ENCODE data around the gene AGL. TPM values are rescaled to one million over a fixed set of nuclear protein-coding genes. Genes with fewer than 3 reads are reported as not detected.

Gene AGL
- polyA plus RNA-seq, 3 donors = 1.2 to 3.9 (median 1.3) TPM

GRCh38 chr1:99851850-99852454 is 1.8 kb downstream of the AGL start:
- no peaks in the 10 kb centered on the region for H4K20me1 ChIP-seq (ENCODE audit: insufficient read depth, low read length)
- H3K36me3 ChIP-seq (replicated peaks in 1 of 2; ENCODE audit: control insufficient read depth in 1 of 2, insufficient read depth in 2 of 2, low read length in 2 of 2) = peaks cover 0 to 10% of the 10 kb centered on the region in 2 donors
- Mint-ChIP-seq H3K4me1 (peaks cover 19% of the 10 kb centered on the region), H3K36me3 (peaks cover 26 to 29% of the 10 kb centered on the region in 2 donors), H3K9me3 (peaks cover 0 to 14% (median 4%) of the 10 kb centered on the region in 7 donors), H3K27me3 (ENCODE audit: low read depth in 3 of 3) (peaks cover 1 to 3% (median 1%) of the 10 kb centered on the region in 3 donors), H3K4me3 (no peak overlapping the region), H3K27ac (no peak overlapping the region)
- no peaks in the 10 kb centered on the region for H3K79me2 ChIP-seq (ENCODE audit: insufficient read depth, low read length)
- no peak overlapping the region for H2AFZ ChIP-seq (ENCODE audit: insufficient read depth, low read depth, low read length, poor library complexity, severe bottlenecking)
- H3K27ac ChIP-seq (ENCODE audit: low read depth in 1 of 2, low read length in 2 of 2) = no peak overlapping the region
- intact Hi-C loops (cut with micrococcal nuclease) = no loop called here
- no peaks in the 10 kb centered on the region for H3K9me3 ChIP-seq (replicated peaks in 1 of 2; ENCODE audit: control insufficient read depth in 1 of 2, insufficient read depth in 1 of 2, low read length in 2 of 2)
- peaks cover 11 to 15% of the 10 kb centered on the region in 2 donors for H3K4me1 ChIP-seq (ENCODE audit: control insufficient read depth in 1 of 2, insufficient read depth in 2 of 2, low read length in 2 of 2)
- no peak overlapping the region for H3K4me3 ChIP-seq (replicated peaks in 1 of 3; ENCODE audit: low read depth in 2 of 3, low read length in 3 of 3)
- DNase-seq = no peak
- H3K9ac ChIP-seq (ENCODE audit: insufficient read depth, low read length, poor library complexity, severe bottlenecking) = no peak overlapping the region
- TF ChIP-seq, protein P1, sequence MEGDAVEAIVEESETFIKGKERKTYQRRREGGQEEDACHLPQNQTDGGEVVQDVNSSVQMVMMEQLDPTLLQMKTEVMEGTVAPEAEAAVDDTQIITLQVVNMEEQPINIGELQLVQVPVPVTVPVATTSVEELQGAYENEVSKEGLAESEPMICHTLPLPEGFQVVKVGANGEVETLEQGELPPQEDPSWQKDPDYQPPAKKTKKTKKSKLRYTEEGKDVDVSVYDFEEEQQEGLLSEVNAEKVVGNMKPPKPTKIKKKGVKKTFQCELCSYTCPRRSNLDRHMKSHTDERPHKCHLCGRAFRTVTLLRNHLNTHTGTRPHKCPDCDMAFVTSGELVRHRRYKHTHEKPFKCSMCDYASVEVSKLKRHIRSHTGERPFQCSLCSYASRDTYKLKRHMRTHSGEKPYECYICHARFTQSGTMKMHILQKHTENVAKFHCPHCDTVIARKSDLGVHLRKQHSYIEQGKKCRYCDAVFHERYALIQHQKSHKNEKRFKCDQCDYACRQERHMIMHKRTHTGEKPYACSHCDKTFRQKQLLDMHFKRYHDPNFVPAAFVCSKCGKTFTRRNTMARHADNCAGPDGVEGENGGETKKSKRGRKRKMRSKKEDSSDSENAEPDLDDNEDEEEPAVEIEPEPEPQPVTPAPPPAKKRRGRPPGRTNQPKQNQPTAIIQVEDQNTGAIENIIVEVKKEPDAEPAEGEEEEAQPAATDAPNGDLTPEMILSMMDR (IDR thresholded peaks at IDR 0.05) = no peak
- H3K4me2 ChIP-seq (replicated peaks; ENCODE audit: extremely low read depth, low read length, poor library complexity, severe bottlenecking) = no peak overlapping the region
- no peaks in the 10 kb centered on the region for H3K27me3 ChIP-seq (ENCODE audit: control insufficient read depth in 2 of 2, insufficient read depth in 2 of 2, low read length in 2 of 2)
- 100% methylated on average over 3 of the region's 4 CpGs for WGBS (ENCODE audit: insufficient coverage)

DNA sequence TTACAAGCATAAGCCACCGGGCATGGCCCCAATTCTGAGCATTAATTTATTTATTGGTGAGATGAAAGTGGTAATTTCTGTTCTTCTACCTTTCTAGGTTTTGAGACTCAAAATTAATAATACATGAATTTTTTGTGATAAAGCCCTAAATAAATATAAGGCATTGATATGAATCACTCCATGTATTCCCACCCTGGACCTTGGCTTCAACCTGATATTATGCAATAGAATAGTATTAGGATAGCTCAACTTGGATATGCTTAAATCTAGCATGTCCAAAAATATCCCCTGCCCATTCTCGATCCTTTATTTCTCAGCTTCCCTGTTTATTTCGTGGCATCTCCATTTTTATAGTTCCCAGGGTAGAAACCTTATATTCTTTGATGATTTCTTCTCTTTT is 2.5 kb downstream of the AGL start:
- Histone ChIP-seq H3K9me3 (replicated peaks in 1 of 2; ENCODE audit: control insufficient read depth in 1 of 2, insufficient read depth in 1 of 2, low read length in 2 of 2) (no peaks in the 10 kb centered on the region), H3K36me3 (replicated peaks in 1 of 2; ENCODE audit: control insufficient read depth in 1 of 2, insufficient read depth in 2 of 2, low read length in 2 of 2) (peaks cover 0 to 10% of the 10 kb centered on the region in 2 donors), H3K27me3 (ENCODE audit: control insufficient read depth in 2 of 2, insufficient read depth in 2 of 2, low read length in 2 of 2) (no peaks in the 10 kb centered on the region), H3K9ac (ENCODE audit: insufficient read depth, low read length, poor library complexity, severe bottlenecking) (no peak overlapping the region), H3K4me2 (replicated peaks; ENCODE audit: extremely low read depth, low read length, poor library complexity, severe bottlenecking) (no peak overlapping the region), H4K20me1 (ENCODE audit: insufficient read depth, low read length) (no peaks in the 10 kb centered on the region), H3K4me1 (ENCODE audit: control insufficient read depth in 1 of 2, insufficient read depth in 2 of 2, low read length in 2 of 2) (peaks cover 11 to 15% of the 10 kb centered on the region in 2 donors), H2AFZ (ENCODE audit: insufficient read depth, low read depth, low read length, poor library complexity, severe bottlenecking) (no peak overlapping the region), H3K27ac (ENCODE audit: low read depth in 1 of 2, low read length in 2 of 2) (no peak overlapping the region), H3K79me2 (ENCODE audit: insufficient read depth, low read length) (no peaks in the 10 kb centered on the region), H3K4me3 (replicated peaks in 1 of 3; ENCODE audit: low read depth in 2 of 3, low read length in 3 of 3) (no peak overlapping the region)
- DNase-seq = no peak
- peaks cover 0 to 3% (median 1%) of the 10 kb centered on the region in 3 donors for H3K27me3 Mint-ChIP-seq (ENCODE audit: low read depth in 3 of 3)
- H3K9me3 Mint-ChIP-seq = peaks cover 0 to 16% (median 6%) of the 10 kb centered on the region in 7 donors
- 100% methylated on average over 2 of the region's 3 CpGs for WGBS (ENCODE audit: insufficient coverage)
- H3K36me3 Mint-ChIP-seq = peaks cover 26 to 29% of the 10 kb centered on the region in 2 donors
- peaks cover 19% of the 10 kb centered on the region for H3K4me1 Mint-ChIP-seq
- intact Hi-C loops (cut with micrococcal nuclease) = no loop called here
- no peak overlapping the region for H3K27ac Mint-ChIP-seq
- H3K4me3 Mint-ChIP-seq = no peak overlapping the region
- TF ChIP-seq, protein P1 (IDR thresholded peaks at IDR 0.05) = no peak

All from CD14-positive monocyte (primary cell).